HepG2 (cell line): ENCODE data around the gene MED13L.

Source experiments
- NR3C1 ChIP-seq: sonication (generic); formaldehyde crosslinking; IDR thresholded peaks from 2 replicates; pipeline ENCODE4 v1.4.0; 2020; ENCODE audit warnings: missing genetic modification reagents
- ZNF552 ChIP-seq: sonication (generic); formaldehyde crosslinking; IDR thresholded peaks from 2 replicates; pipeline ENCODE4 v1.9.0; 2022; ENCODE audit warnings: missing genetic modification reagents, mild to moderate bottlenecking, borderline replicate concordance

GRCh38 chr12:115990241-115990640 is 287.3 kb downstream of the MED13L start:
- TF ChIP-seq NR3C1 (CRISPR knock-in tag) = no peak
- no peak for TF ChIP-seq ZNF552 (CRISPR knock-in tag)
